ENCODE data around the gene SLITRK5. TPM values are rescaled to one million over a fixed set of nuclear protein-coding genes. Genes with fewer than 3 reads are reported as not detected.

SLITRK5 gene
- total RNA-seq, 1 experiment from 2014 or later = 0.09 TPM

DNA sequence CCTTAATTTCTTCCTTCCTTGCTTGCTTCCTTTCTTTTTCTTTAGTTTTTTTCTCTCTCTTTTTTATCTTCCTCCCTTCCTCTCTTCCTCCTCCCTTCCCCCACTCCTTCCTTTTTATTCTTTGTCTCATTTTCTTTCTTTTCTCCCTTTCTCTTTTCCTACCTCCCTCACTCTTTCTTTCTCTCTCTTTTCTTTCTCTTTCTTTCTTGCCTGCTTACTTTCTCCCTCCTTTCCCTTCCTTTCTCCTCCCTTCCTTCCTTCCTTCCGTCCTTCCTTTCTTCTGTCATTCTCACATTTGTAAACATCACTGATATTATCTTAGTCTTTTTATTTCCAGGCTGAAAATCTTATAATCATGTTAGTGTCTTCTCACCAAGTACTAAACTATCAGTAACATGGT, 38.8 kb downstream of the SLITRK5 start:
- H3K27me3 Mint-ChIP-seq (ENCODE audit: low read depth) = peaks cover 5% of the 10 kb centered on the region
- H3K9me3 ChIP-seq (ENCODE audit: control insufficient read depth, low read depth, low read length) = no peaks in the 10 kb centered on the region
- H3K9ac ChIP-seq (ENCODE audit: extremely low read depth, insufficient read length, low read length) = no peak overlapping the region
- H4K20me1 ChIP-seq (ENCODE audit: control insufficient read depth, insufficient read depth, insufficient read length) = no peaks in the 10 kb centered on the region
- no peaks in the 10 kb centered on the region for H3K9me3 Mint-ChIP-seq
- H3T11ph ChIP-seq (ENCODE audit: low read length) = no peak overlapping the region
- H2BK15ac ChIP-seq (ENCODE audit: low read depth, low read length) = no peak overlapping the region
- H4K8ac ChIP-seq (replicated peaks; ENCODE audit: insufficient read length, low read depth, low read length) = no peak overlapping the region
- H3K4me2 ChIP-seq (ENCODE audit: insufficient read depth, insufficient read length, low read length) = no peak overlapping the region
- TF ChIP-seq, protein P1, sequence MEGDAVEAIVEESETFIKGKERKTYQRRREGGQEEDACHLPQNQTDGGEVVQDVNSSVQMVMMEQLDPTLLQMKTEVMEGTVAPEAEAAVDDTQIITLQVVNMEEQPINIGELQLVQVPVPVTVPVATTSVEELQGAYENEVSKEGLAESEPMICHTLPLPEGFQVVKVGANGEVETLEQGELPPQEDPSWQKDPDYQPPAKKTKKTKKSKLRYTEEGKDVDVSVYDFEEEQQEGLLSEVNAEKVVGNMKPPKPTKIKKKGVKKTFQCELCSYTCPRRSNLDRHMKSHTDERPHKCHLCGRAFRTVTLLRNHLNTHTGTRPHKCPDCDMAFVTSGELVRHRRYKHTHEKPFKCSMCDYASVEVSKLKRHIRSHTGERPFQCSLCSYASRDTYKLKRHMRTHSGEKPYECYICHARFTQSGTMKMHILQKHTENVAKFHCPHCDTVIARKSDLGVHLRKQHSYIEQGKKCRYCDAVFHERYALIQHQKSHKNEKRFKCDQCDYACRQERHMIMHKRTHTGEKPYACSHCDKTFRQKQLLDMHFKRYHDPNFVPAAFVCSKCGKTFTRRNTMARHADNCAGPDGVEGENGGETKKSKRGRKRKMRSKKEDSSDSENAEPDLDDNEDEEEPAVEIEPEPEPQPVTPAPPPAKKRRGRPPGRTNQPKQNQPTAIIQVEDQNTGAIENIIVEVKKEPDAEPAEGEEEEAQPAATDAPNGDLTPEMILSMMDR (conservative IDR thresholded peaks at IDR 0.05) = no peak
- H3K79me1 ChIP-seq (ENCODE audit: insufficient read depth, low read depth, low read length, poor library complexity, severe bottlenecking) = no peaks in the 10 kb centered on the region
- H3K4me1 Mint-ChIP-seq = peaks cover 0 to 4% of the 10 kb centered on the region in 2 experiments; a peak in 2 of 4 replicates
- no peak overlapping the region for H3K18ac ChIP-seq (ENCODE audit: insufficient read length, low read depth, low read length)
- no peak overlapping the region for H3K56ac ChIP-seq (ENCODE audit: insufficient read length, low read depth, low read length)
- no peak overlapping the region for H2BK20ac ChIP-seq (ENCODE audit: low read depth, low read length, poor library complexity, severe bottlenecking)
- no peak overlapping the region for H2BK12ac ChIP-seq (ENCODE audit: insufficient read length, low read depth, low read length)
- no peak overlapping the region for H3K14ac ChIP-seq (ENCODE audit: insufficient read depth, low read length)
- H3K4ac ChIP-seq (ENCODE audit: low read depth, low read length) = no peak overlapping the region
- no peak overlapping the region for H3K27ac Mint-ChIP-seq
- no peaks in the 10 kb centered on the region for H3K36me3 Mint-ChIP-seq (ENCODE audit: insufficient read depth in 1 of 3, low read depth in 3 of 3)
- H4K91ac ChIP-seq (ENCODE audit: insufficient read length, low read depth, low read length) = no peak overlapping the region
- no peaks in the 10 kb centered on the region for H3K23me2 ChIP-seq (ENCODE audit: insufficient read length, low read depth, low read length, poor library complexity, severe bottlenecking)
- no peak overlapping the region for H3K4me3 Mint-ChIP-seq
- H2BK5ac ChIP-seq (ENCODE audit: insufficient read length, low read length) = no peak overlapping the region
- no CpG with 5 or more reads among the region's 1 CpG for WGBS (ENCODE audit: extremely low coverage, insufficient read length, low lambda C conversion rate)
- H2AK5ac ChIP-seq (ENCODE audit: insufficient read length, low read length) = no peak overlapping the region
- H3K4me1 ChIP-seq (ENCODE audit: insufficient read depth, low read length) = no peaks in the 10 kb centered on the region
- no peak for DNase-seq
- H3K79me2 ChIP-seq (ENCODE audit: insufficient read depth, low read length) = no peaks in the 10 kb centered on the region
- H4K5ac ChIP-seq (ENCODE audit: insufficient read length, low read depth, low read length) = no peak overlapping the region
- no peak overlapping the region for H2AFZ ChIP-seq (ENCODE audit: low read length)
- no peak overlapping the region for H3K27ac ChIP-seq (ENCODE audit: insufficient read length, low read depth, low read length)
- no peaks in the 10 kb centered on the region for H3K27me3 ChIP-seq (ENCODE audit: insufficient read depth, low read length)
- H3K23ac ChIP-seq (ENCODE audit: insufficient read length, low read depth, low read length) = no peak overlapping the region
- no peak overlapping the region for H2BK120ac ChIP-seq (ENCODE audit: low read depth, low read length, poor library complexity, severe bottlenecking)

All from H9 (cell line).